ENCODE results near the gene AGO4. TPM values are rescaled to one million over a fixed set of nuclear protein-coding genes. Genes with fewer than 3 reads are reported as not detected.

The AGO4 gene
- total and polyA plus RNA-seq, 2 of the 4 experiments (the other 2 are of a cell fraction) = 8.2 to 9.2 TPM

DNA sequence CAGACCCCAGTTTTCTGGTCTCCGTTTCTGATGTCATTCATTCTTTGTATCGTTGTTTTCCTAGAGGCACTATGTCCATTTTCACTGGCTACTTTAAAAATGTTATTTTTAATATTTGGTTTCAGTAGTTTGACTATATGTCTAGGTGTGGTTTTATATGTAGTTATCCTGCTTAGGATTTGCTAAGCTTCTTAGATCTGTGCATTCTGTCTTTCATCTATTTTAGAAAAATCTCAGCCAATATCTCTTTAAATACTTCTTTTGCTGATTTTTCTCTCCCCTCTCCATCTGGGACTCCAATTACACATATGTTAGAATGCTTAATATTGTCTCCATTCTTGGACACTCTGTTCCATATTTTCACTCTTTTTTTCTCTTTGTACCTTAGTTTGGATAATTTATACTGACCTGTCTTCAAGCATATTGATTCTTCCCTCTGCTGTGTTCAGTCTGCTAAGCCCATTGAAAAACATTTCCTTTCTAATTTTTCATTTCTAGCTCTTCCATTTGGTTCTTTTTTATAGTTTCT lies 24.7 kb upstream of the AGO4 start:
- CTCF ChIA-PET = no interaction called here
- no peak for DNase-seq
- no TSS peak for BruUV-seq (replicated peaks)
- Histone ChIP-seq H3K14ac (replicated peaks; ENCODE audit: low read depth, low read length) (no peak overlapping the region), H4K20me1 (ENCODE audit: insufficient read depth, low read length) (no peaks in the 10 kb centered on the region), H3K4me2 (ENCODE audit: low read depth, low read length) (no peak overlapping the region), H3K18ac (ENCODE audit: low read depth, low read length) (no peak overlapping the region), H3K27me3 (ENCODE audit: control insufficient read depth, insufficient read depth, low read length) (no peaks in the 10 kb centered on the region), H2AK9ac (replicated peaks; ENCODE audit: low read depth, low read length, poor library complexity) (no peak overlapping the region), H4K5ac (ENCODE audit: low read depth, low read length) (no peak overlapping the region), H2BK120ac (ENCODE audit: low read depth, low read length) (no peak overlapping the region), H3K4me3 (ENCODE audit: insufficient read depth, low read depth, low read length) (no peak overlapping the region), H3K79me1 (ENCODE audit: low read depth in 1 of 2, low read length in 2 of 2) (no peaks in the 10 kb centered on the region), H4K91ac (ENCODE audit: insufficient read depth, low read depth, low read length) (no peak overlapping the region), H3K27ac (ENCODE audit: insufficient read depth, low read length) (no peak overlapping the region), H3K9me3 (ENCODE audit: control insufficient read depth, insufficient read depth, low read length) (no peaks in the 10 kb centered on the region), H3K9me1 (ENCODE audit: insufficient read depth, low read length) (no peaks in the 10 kb centered on the region), H3K4ac (ENCODE audit: low read depth, low read length) (no peak overlapping the region), H3K56ac (ENCODE audit: extremely low read depth, insufficient read depth, low read length) (no peak overlapping the region), H2AK5ac (ENCODE audit: low read depth, low read length) (no peak overlapping the region), H3K36me3 (ENCODE audit: control insufficient read depth, insufficient read depth, low read length) (no peaks in the 10 kb centered on the region), H2BK5ac (ENCODE audit: low read depth, low read length, poor library complexity, severe bottlenecking) (no peak overlapping the region), H2BK15ac (ENCODE audit: low read depth, low read length) (no peak overlapping the region), H2BK20ac (ENCODE audit: low read depth, low read length) (no peak overlapping the region), H2AFZ (replicated peaks; ENCODE audit: low read length, poor library complexity) (no peak overlapping the region), H3K4me1 (ENCODE audit: control insufficient read depth, insufficient read depth, low read length) (no peaks in the 10 kb centered on the region), H3K23ac (ENCODE audit: low read depth, low read length) (no peak overlapping the region), H4K8ac (ENCODE audit: low read depth in 2 of 2, low read length in 2 of 2) (no peak overlapping the region), H3K9ac (ENCODE audit: low read depth, low read length) (no peak overlapping the region)
- dilution Hi-C loops (cut with HindIII; ENCODE audit: low sequenced_read_pairs, unreplicated experiment) (no loop called here), in situ Hi-C loops (cut with MboI; ENCODE audit: low sequenced_read_pairs) (no loop called here), intact Hi-C loops (cut with micrococcal nuclease) (no loop called here)
- TF ChIP-seq CEBPB (IDR thresholded peaks at IDR 0.05; ENCODE audit: low read depth, low read length) (no peak), BHLHE40 (IDR thresholded peaks at IDR 0.05; ENCODE audit: low read depth, low read length) (no peak), FOS (IDR thresholded peaks at IDR 0.05; ENCODE audit: low read depth, low read length) (no peak), CHD1 (IDR thresholded peaks at IDR 0.05; ENCODE audit: low read depth, low read length) (no peak), RCOR1 (IDR thresholded peaks at IDR 0.05; ENCODE audit: insufficient replicate concordance, low read length) (no peak), RFX5 (IDR thresholded peaks at IDR 0.05; ENCODE audit: low read depth, low read length) (no peak), CTCF (conservative IDR thresholded peaks at IDR 0.05; ENCODE audit: low read depth, low read length) (no peak), MAFK (IDR thresholded peaks at IDR 0.05; ENCODE audit: low read depth, low read length) (no peak)
- TF ChIP-seq, protein P1, sequence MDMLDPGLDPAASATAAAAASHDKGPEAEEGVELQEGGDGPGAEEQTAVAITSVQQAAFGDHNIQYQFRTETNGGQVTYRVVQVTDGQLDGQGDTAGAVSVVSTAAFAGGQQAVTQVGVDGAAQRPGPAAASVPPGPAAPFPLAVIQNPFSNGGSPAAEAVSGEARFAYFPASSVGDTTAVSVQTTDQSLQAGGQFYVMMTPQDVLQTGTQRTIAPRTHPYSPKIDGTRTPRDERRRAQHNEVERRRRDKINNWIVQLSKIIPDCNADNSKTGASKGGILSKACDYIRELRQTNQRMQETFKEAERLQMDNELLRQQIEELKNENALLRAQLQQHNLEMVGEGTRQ (IDR thresholded peaks at IDR 0.05; ENCODE audit: low read depth, low read length) = no peak
- ATAC-seq (ENCODE audit: low read depth) = no peak
- POLR2A ChIA-PET (ENCODE audit: unreplicated experiment) = no interaction called here
- WGBS, 2 experiments (ENCODE audit: extremely low coverage in 2 of 2, insufficient read length in 1 of 2) = no CpG with 5 or more reads among the region's 2 CpGs

All from IMR-90 (cell line).